ENCODE results near the gene HLA-DMA.

Gene HLA-DMA

GRCh38 chr6:32974541-32975308 is 21.8 kb upstream of the HLA-DMA start:
- DNase-seq (ENCODE audit: low read depth in 2 of 2) = no peak

- DNase-seq (ENCODE audit: low read depth in 2 of 2) = no peak
Observed at GRCh38 chr6:32974016-32974333, 21.1 kb upstream of the HLA-DMA start.

- peak; percentile 18 to 45 for DNase-seq (ENCODE audit: low read depth in 2 of 2)
Observed at GRCh38 chr6:32973144-32974015, 20.5 kb upstream of the HLA-DMA start.

GRCh38 chr6:32972353-32973143 is 19.7 kb upstream of the HLA-DMA start:
- peak; percentile 35 to 37 for DNase-seq (ENCODE audit: low read depth in 2 of 2)

- DNase-seq (ENCODE audit: low read depth in 2 of 2) = peak; percentile 100
Observed at GRCh38 chr6:32971581-32972352, 18.9 kb upstream of the HLA-DMA start.

- DNase-seq (ENCODE audit: low read depth in 2 of 2) = no peak
Observed at GRCh38 chr6:32971242-32971580, 18.3 kb upstream of the HLA-DMA start.

- DNase-seq (ENCODE audit: low read depth in 2 of 2) = peak; percentile 49 to 59
Observed at GRCh38 chr6:32970413-32971241, 17.7 kb upstream of the HLA-DMA start.

GRCh38 chr6:32969685-32970412 is 17.0 kb upstream of the HLA-DMA start:
- DNase-seq (ENCODE audit: low read depth in 2 of 2) = peak; percentile 17 to 51

GRCh38 chr6:32968867-32969684 is 16.2 kb upstream of the HLA-DMA start:
- peak; percentile 27 to 33 for DNase-seq (ENCODE audit: low read depth in 2 of 2)

GRCh38 chr6:32968093-32968866 is 15.4 kb upstream of the HLA-DMA start, which contains the start of gene BRD2:
BRD2 (plus strand) TSS chr6:32968594; CDS start chr6:32972899, 4,305 bp downstream.
- DNase-seq (ENCODE audit: low read depth in 2 of 2) = peak; percentile 87 to 93

GRCh38 chr6:32967151-32968091 is 14.5 kb upstream of the HLA-DMA start:
- DNase-seq (ENCODE audit: low read depth in 2 of 2) = no peak

- DNase-seq (ENCODE audit: low read depth in 2 of 2) = no peak
Observed at GRCh38 chr6:32964776-32965175, 11.9 kb upstream of the HLA-DMA start.

GRCh38 chr6:32963866-32964265 is 11.0 kb upstream of the HLA-DMA start:
- DNase-seq (ENCODE audit: low read depth in 2 of 2) = no peak

GRCh38 chr6:32962213-32962826 is 9.4 kb upstream of the HLA-DMA start:
- DNase-seq (ENCODE audit: low read depth in 2 of 2) = no peak

GRCh38 chr6:32960563-32960962 is 7.7 kb upstream of the HLA-DMA start:
- no peak for DNase-seq (ENCODE audit: low read depth in 2 of 2)

- no peak for DNase-seq (ENCODE audit: low read depth in 2 of 2)
Observed at GRCh38 chr6:32956176-32956575, 3.3 kb upstream of the HLA-DMA start.

All from stimulated activated CD8-positive, alpha-beta memory T cell treated with anti-CD3 and anti-CD28 coated beads, Interleukin-2, amount 100 ng/mL, for 1 hour (primary cell).